ENCODE results near the gene FAM240B. TPM values are rescaled to one million over a fixed set of nuclear protein-coding genes. Genes with fewer than 3 reads are reported as not detected.

FAM240B gene
- total RNA-seq, 4 donors from 2014 or later: not detected

DNA sequence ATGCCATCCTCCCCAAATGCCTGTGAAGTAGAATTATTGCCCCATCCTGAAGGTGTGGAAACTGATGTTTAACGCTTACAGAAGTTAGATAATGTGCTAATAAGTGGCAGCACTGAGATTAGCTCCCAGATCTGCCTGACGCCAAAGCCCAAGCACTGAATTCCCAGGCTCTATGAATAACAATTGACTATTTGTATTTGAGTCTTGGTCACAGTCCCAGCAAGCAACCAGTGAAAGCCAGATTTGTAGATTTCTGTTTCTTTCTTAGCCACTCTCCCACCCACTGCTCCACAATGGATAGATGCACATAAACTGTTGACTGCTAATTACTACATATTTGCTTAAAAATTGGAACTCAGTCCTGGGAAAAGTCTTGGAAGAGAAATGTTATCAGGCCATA is 34.4 kb downstream of the FAM240B start:
- no peak for TF ChIP-seq POLR2A (IDR thresholded peaks at IDR 0.05)
- TF ChIP-seq, protein P1, sequence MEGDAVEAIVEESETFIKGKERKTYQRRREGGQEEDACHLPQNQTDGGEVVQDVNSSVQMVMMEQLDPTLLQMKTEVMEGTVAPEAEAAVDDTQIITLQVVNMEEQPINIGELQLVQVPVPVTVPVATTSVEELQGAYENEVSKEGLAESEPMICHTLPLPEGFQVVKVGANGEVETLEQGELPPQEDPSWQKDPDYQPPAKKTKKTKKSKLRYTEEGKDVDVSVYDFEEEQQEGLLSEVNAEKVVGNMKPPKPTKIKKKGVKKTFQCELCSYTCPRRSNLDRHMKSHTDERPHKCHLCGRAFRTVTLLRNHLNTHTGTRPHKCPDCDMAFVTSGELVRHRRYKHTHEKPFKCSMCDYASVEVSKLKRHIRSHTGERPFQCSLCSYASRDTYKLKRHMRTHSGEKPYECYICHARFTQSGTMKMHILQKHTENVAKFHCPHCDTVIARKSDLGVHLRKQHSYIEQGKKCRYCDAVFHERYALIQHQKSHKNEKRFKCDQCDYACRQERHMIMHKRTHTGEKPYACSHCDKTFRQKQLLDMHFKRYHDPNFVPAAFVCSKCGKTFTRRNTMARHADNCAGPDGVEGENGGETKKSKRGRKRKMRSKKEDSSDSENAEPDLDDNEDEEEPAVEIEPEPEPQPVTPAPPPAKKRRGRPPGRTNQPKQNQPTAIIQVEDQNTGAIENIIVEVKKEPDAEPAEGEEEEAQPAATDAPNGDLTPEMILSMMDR (IDR thresholded peaks at IDR 0.05): no peak
- H3K27me3 ChIP-seq: no peaks in the 10 kb centered on the region
- no peaks in the 10 kb centered on the region for H3K4me1 ChIP-seq

GRCh38 chr9:38683336-38683735 is 36.6 kb downstream of the FAM240B start:
- Histone ChIP-seq H3K4me1 (no peaks in the 10 kb centered on the region), H3K9me3 (no peaks in the 10 kb centered on the region), H3K27me3 (no peaks in the 10 kb centered on the region), H3K27ac (no peak overlapping the region), H3K4me3 (no peak overlapping the region), H3K36me3 (no peaks in the 10 kb centered on the region)
- DNase-seq: no peak
- no peak for TF ChIP-seq POLR2A (IDR thresholded peaks at IDR 0.05)
- TF ChIP-seq, protein P1 (IDR thresholded peaks at IDR 0.05): no peak

More for the DNA sequence above, 34.4 kb downstream of the FAM240B start:
- no peak for DNase-seq
- no peaks in the 10 kb centered on the region for H3K36me3 ChIP-seq
- no peak overlapping the region for H3K27ac ChIP-seq
- no peaks in the 10 kb centered on the region for H3K9me3 ChIP-seq
- H3K4me3 ChIP-seq: no peak overlapping the region

DNA sequence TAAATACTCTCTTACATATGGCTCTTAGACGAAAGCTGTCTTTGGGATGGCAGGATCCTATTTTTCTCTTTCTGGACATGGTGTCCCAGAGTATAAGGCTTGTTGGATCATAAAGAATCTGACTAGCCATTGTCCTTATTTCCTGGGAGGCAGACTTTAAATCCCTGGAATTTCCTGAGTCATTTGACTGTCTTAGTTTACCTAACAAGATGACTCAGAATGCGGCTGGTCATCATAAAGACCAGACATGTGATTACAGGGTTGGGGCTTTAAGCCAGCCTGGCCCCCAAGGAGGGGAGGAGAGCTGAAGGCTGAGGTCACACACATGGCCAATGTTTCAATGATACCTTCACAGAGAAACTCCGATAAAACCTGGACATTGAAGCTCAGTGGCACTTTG is 37.2 kb downstream of the FAM240B start:
- no peak overlapping the region for H3K4me3 ChIP-seq
- no peaks in the 10 kb centered on the region for H3K36me3 ChIP-seq
- no peak for DNase-seq
- H3K9me3 ChIP-seq: no peaks in the 10 kb centered on the region
- H3K4me1 ChIP-seq: no peaks in the 10 kb centered on the region
- TF ChIP-seq, protein P1 (IDR thresholded peaks at IDR 0.05): no peak
- TF ChIP-seq POLR2A (IDR thresholded peaks at IDR 0.05): no peak
- H3K27ac ChIP-seq: no peak overlapping the region
- no peaks in the 10 kb centered on the region for H3K27me3 ChIP-seq

DNA sequence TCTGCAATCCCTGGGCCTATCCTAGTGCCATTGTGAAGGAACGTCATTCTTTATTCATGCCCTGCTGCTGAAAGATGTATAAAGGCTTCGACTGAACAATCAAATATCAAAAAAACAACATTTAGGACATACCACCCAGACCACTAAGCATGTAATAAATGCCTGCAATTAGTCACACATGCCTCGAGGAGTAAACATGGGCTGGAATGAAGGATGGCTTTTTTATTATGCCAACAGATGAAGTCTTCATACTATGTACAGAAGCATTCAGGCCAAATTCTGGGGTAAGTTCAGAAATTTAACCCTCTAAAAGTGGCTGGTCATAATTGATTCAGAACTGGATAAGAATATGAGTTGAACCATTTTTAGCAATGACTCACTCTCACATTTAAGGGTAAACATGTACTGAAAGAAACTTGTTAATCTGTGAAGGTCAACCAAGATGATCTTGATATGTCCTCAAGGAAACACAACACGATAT is 38.1 kb downstream of the FAM240B start:
- TF ChIP-seq, protein P1 (IDR thresholded peaks at IDR 0.05): no peak
- no peak for TF ChIP-seq POLR2A (IDR thresholded peaks at IDR 0.05)
- no peaks in the 10 kb centered on the region for H3K4me1 ChIP-seq
- no peaks in the 10 kb centered on the region for H3K9me3 ChIP-seq
- no peak overlapping the region for H3K4me3 ChIP-seq
- no peak for DNase-seq
- no peaks in the 10 kb centered on the region for H3K36me3 ChIP-seq
- no peak overlapping the region for H3K27ac ChIP-seq
- no peaks in the 10 kb centered on the region for H3K27me3 ChIP-seq

DNA sequence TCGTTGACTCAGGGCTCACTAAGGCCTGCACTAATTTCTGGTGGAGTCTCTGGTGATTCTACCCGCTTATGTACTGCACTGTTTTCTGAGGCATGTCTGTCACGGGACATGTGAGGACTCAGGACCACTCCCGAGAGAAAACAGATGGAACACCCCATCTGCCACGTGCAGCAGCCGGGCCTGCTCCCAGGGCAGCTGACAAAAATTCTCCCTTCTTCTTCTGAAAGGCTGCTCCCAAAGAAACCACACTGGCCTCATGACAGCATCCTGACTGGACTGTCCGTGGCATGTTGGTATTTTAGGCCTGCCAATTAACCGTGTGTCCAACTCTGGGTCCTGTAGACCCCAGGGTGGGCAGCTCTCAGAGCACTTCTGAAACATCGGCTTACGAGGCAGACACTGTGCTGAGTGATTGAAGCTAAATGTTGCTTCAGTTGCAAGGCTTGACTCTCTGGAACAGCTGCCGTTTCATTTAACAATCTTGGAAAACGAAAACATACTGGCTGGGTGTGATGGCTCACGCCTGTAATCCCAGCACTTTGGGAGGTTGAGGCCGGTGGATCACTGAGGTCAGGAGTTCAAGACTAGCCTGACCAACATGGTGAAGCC is 39.0 kb downstream of the FAM240B start:
- H3K9me3 ChIP-seq: no peaks in the 10 kb centered on the region
- no peaks in the 10 kb centered on the region for H3K4me1 ChIP-seq
- TF ChIP-seq POLR2A (IDR thresholded peaks at IDR 0.05): no peak
- TF ChIP-seq, protein P1 (IDR thresholded peaks at IDR 0.05): no peak
- H3K27me3 ChIP-seq: no peaks in the 10 kb centered on the region
- H3K36me3 ChIP-seq: no peaks in the 10 kb centered on the region
- DNase-seq: no peak
- no peak overlapping the region for H3K27ac ChIP-seq
- no peak overlapping the region for H3K4me3 ChIP-seq
